Trophoblast cell (in vitro differentiated cells and primary cell): Measurements from ENCODE around the gene CHCHD3.

Experiments used
- DNase-seq, 2 donors: peaks; one replicate each; pipeline ENCODE4 v3.0.0-alpha.2; 2016
- H2AFZ ChIP-seq: 2 replicates; pipeline ENCODE4 v1.6.1; 2013; ENCODE audit warnings: low read length, moderate library complexity, mild to moderate bottlenecking; ENCODE audit not compliant: insufficient read depth, poor library complexity
- H2AK5ac ChIP-seq: 2 replicates; pipeline ENCODE4 v1.6.1; 2013; ENCODE audit warnings: mild to moderate bottlenecking, low read length
- H2BK120ac ChIP-seq: 2 replicates; pipeline ENCODE4 v1.6.1; 2013; ENCODE audit warnings: low read length, mild to moderate bottlenecking, moderate library complexity; ENCODE audit not compliant: insufficient read depth, poor library complexity
- H2BK12ac ChIP-seq: 2 replicates; pipeline ENCODE4 v1.6.1; 2013; ENCODE audit warnings: mild to moderate bottlenecking, low read length, moderate library complexity
- H2BK5ac ChIP-seq: 2 replicates; pipeline ENCODE4 v1.6.1; 2013; ENCODE audit warnings: low read length, low read depth, moderate library complexity, mild to moderate bottlenecking; ENCODE audit not compliant: poor library complexity
- H3K14ac ChIP-seq: 2 replicates; pipeline ENCODE4 v1.6.1; 2013; ENCODE audit warnings: mild to moderate bottlenecking, low read length
- H3K18ac ChIP-seq: 2 replicates; pipeline ENCODE4 v1.6.1; 2013; ENCODE audit warnings: mild to moderate bottlenecking, low read length
- H3K23ac ChIP-seq: 2 replicates; pipeline ENCODE4 v1.6.1; 2013; ENCODE audit warnings: low read length
- H3K27ac ChIP-seq: 2 replicates; pipeline ENCODE4 v1.5.1; 2013; ENCODE audit warnings: low read depth, mild to moderate bottlenecking, inconsistent platforms, low read length, moderate library complexity
- H3K27me3 ChIP-seq: 2 replicates; pipeline ENCODE4 v1.6.1; 2013; ENCODE audit warnings: inconsistent platforms, mild to moderate bottlenecking, low read length, moderate library complexity; ENCODE audit not compliant: insufficient read depth
- H3K36me3 ChIP-seq, 2 experiments: 1 replicate in 1 of 2; 2 replicates in 1 of 2; pipeline ENCODE4 v1.6.1; 2013; ENCODE audit warnings: low read length in 2 of 2, mild to moderate bottlenecking in 2 of 2, moderate library complexity in 1 of 2; ENCODE audit not compliant: insufficient read depth in 2 of 2, control insufficient read depth in 1 of 2
- H3K4ac ChIP-seq: 2 replicates; pipeline ENCODE4 v1.6.1; 2013; ENCODE audit warnings: low read depth, mild to moderate bottlenecking, low read length, moderate library complexity
- H3K4me1 ChIP-seq, 2 experiments: 1 replicate in 1 of 2; 2 replicates in 1 of 2; pipeline ENCODE4 v1.6.1; 2013; ENCODE audit warnings: low read length in 2 of 2, mild to moderate bottlenecking in 2 of 2, moderate library complexity in 1 of 2; ENCODE audit not compliant: insufficient read depth in 2 of 2, control insufficient read depth in 1 of 2
- H3K4me2 ChIP-seq: 2 replicates; pipeline ENCODE4 v1.6.1; 2013; ENCODE audit warnings: inconsistent platforms, mild to moderate bottlenecking, low read length, moderate library complexity
- H3K4me3 ChIP-seq: 2 replicates; pipeline ENCODE4 v1.5.1; 2013; ENCODE audit warnings: mild to moderate bottlenecking, low read depth, low read length, inconsistent platforms
- H3K79me1 ChIP-seq: one replicate; pipeline ENCODE4 v1.6.1; 2013; ENCODE audit warnings: low read length
- H3K79me2 ChIP-seq: 2 replicates; pipeline ENCODE4 v1.6.1; 2013; ENCODE audit warnings: low read length, mild to moderate bottlenecking; ENCODE audit not compliant: control insufficient read depth, insufficient read depth, poor library complexity
- H3K9ac ChIP-seq: 2 replicates; pipeline ENCODE4 v1.6.1; 2013; ENCODE audit warnings: mild to moderate bottlenecking, low read length
- H3K9me3 ChIP-seq: 2 replicates; pipeline ENCODE4 v1.6.1; 2013; ENCODE audit warnings: low read depth, mild to moderate bottlenecking, control low read depth, inconsistent platforms, low read length; ENCODE audit not compliant: insufficient read depth
- H4K12ac ChIP-seq: 2 replicates; pipeline ENCODE4 v1.6.1; 2013; ENCODE audit warnings: low read depth, mild to moderate bottlenecking, low read length, moderate library complexity
- H4K8ac ChIP-seq: 2 replicates; pipeline ENCODE4 v1.6.1; 2013; ENCODE audit warnings: low read depth, mild to moderate bottlenecking, low read length, moderate library complexity
- H4K91ac ChIP-seq: one replicate; pipeline ENCODE4 v1.6.1; 2013; ENCODE audit warnings: low read depth, mild to moderate bottlenecking, low read length, moderate library complexity
- WGBS: extraction: QIAGEN DNeasy Blood & Tissue Kit; methylation state at CpG from one replicate; pipeline ENCODE4 v1.1.7; 2013; ENCODE audit warnings: missing lambda C conversion rate; ENCODE audit not compliant: insufficient read length, insufficient coverage; ENCODE audit errors: extremely low coverage; 5-methylcytosine and 5-hydroxymethylcytosine counted together

Gene CHCHD3

GRCh38 chr7:132815696-132816311 is 266.1 kb downstream of the CHCHD3 start:
- Histone ChIP-seq H2AFZ (no peak overlapping the region), H3K79me2 (no peaks in the 10 kb centered on the region), H3K36me3 (no peaks in the 10 kb centered on the region), H3K14ac (no peak overlapping the region), H2BK5ac (no peak overlapping the region), H2BK12ac (no peak overlapping the region), H2AK5ac (no peak overlapping the region), H3K9me3 (peaks cover 1% of the 10 kb centered on the region), H3K4me3 (no peak overlapping the region), H3K79me1 (no peaks in the 10 kb centered on the region), H3K4me2 (no peak overlapping the region), H3K23ac (no peak overlapping the region), H3K9ac (no peak overlapping the region), H3K27ac (no peak overlapping the region), H3K18ac (no peak overlapping the region), H4K91ac (no peak overlapping the region), H4K12ac (no peak overlapping the region), H3K4me1 (no peaks in the 10 kb centered on the region), H3K27me3 (no peaks in the 10 kb centered on the region), H3K4ac (no peak overlapping the region), H2BK120ac (no peak overlapping the region), H4K8ac (no peak overlapping the region)
- DNase-seq: no peak
- no CpG with 5 or more reads among the region's 6 CpGs for WGBS

GRCh38 chr7:132815130-132815529 is 266.8 kb downstream of the CHCHD3 start:
- no peak overlapping the region for H3K27ac ChIP-seq
- H3K9ac ChIP-seq: no peak overlapping the region
- no peaks in the 10 kb centered on the region for H3K79me1 ChIP-seq
- no peaks in the 10 kb centered on the region for H3K27me3 ChIP-seq
- no peak overlapping the region for H3K4me2 ChIP-seq
- no peak overlapping the region for H3K4me3 ChIP-seq
- no peaks in the 10 kb centered on the region for H3K4me1 ChIP-seq
- no peak overlapping the region for H2BK5ac ChIP-seq
- H3K79me2 ChIP-seq: no peaks in the 10 kb centered on the region
- H3K14ac ChIP-seq: no peak overlapping the region
- no peaks in the 10 kb centered on the region for H3K36me3 ChIP-seq
- DNase-seq: no peak
- peaks cover 1% of the 10 kb centered on the region for H3K9me3 ChIP-seq
- H4K8ac ChIP-seq: no peak overlapping the region
- no peak overlapping the region for H2BK120ac ChIP-seq
- H2AFZ ChIP-seq: no peak overlapping the region
- no peak overlapping the region for H2AK5ac ChIP-seq
- no peak overlapping the region for H3K4ac ChIP-seq
- H4K91ac ChIP-seq: no peak overlapping the region
- H4K12ac ChIP-seq: no peak overlapping the region
- no peak overlapping the region for H3K23ac ChIP-seq
- H3K18ac ChIP-seq: no peak overlapping the region
- H2BK12ac ChIP-seq: no peak overlapping the region

GRCh38 chr7:132810561-132810960 is 271.3 kb downstream of the CHCHD3 start:
- no peak for DNase-seq
- H3K36me3 ChIP-seq: no peaks in the 10 kb centered on the region

GRCh38 chr7:132806834-132807233 is 275.1 kb downstream of the CHCHD3 start:
- Histone ChIP-seq H3K4me3 (no peak overlapping the region), H3K79me1 (no peaks in the 10 kb centered on the region), H3K27me3 (no peaks in the 10 kb centered on the region), H2BK5ac (no peak overlapping the region), H3K4me2 (no peak overlapping the region), H3K36me3 (no peaks in the 10 kb centered on the region), H2BK12ac (no peak overlapping the region), H3K9me3 (no peaks in the 10 kb centered on the region), H4K91ac (no peak overlapping the region), H2AFZ (no peak overlapping the region), H3K4me1 (no peaks in the 10 kb centered on the region), H2AK5ac (no peak overlapping the region), H3K9ac (no peak overlapping the region), H3K18ac (no peak overlapping the region), H4K12ac (no peak overlapping the region), H3K79me2 (no peaks in the 10 kb centered on the region), H2BK120ac (no peak overlapping the region), H3K27ac (no peak overlapping the region), H3K23ac (no peak overlapping the region), H3K4ac (no peak overlapping the region), H4K8ac (no peak overlapping the region), H3K14ac (no peak overlapping the region)
- no peak for DNase-seq
- WGBS: no CpG with 5 or more reads among the region's 4 CpGs

More at GRCh38 chr7:132810561-132810960, 271.3 kb downstream of the CHCHD3 start:
- Histone ChIP-seq H3K14ac (no peak overlapping the region), H3K4ac (no peak overlapping the region), H3K27me3 (no peaks in the 10 kb centered on the region), H2BK5ac (no peak overlapping the region), H3K4me1 (no peaks in the 10 kb centered on the region), H3K9ac (no peak overlapping the region), H4K91ac (no peak overlapping the region), H3K4me3 (no peak overlapping the region), H2BK120ac (no peak overlapping the region), H3K9me3 (no peaks in the 10 kb centered on the region), H3K79me1 (no peaks in the 10 kb centered on the region), H3K27ac (no peak overlapping the region), H4K12ac (no peak overlapping the region), H2AFZ (no peak overlapping the region), H3K4me2 (no peak overlapping the region), H3K79me2 (no peaks in the 10 kb centered on the region), H2AK5ac (no peak overlapping the region), H4K8ac (no peak overlapping the region), H2BK12ac (no peak overlapping the region), H3K18ac (no peak overlapping the region), H3K23ac (no peak overlapping the region)
- no CpG with 5 or more reads among the region's 2 CpGs for WGBS
